ENCODE measurements around the gene MADCAM1.

GRCh38 chr19:478236-478903, 17.9 kb upstream of the MADCAM1 start:
- TF ChIP-seq, protein P1, sequence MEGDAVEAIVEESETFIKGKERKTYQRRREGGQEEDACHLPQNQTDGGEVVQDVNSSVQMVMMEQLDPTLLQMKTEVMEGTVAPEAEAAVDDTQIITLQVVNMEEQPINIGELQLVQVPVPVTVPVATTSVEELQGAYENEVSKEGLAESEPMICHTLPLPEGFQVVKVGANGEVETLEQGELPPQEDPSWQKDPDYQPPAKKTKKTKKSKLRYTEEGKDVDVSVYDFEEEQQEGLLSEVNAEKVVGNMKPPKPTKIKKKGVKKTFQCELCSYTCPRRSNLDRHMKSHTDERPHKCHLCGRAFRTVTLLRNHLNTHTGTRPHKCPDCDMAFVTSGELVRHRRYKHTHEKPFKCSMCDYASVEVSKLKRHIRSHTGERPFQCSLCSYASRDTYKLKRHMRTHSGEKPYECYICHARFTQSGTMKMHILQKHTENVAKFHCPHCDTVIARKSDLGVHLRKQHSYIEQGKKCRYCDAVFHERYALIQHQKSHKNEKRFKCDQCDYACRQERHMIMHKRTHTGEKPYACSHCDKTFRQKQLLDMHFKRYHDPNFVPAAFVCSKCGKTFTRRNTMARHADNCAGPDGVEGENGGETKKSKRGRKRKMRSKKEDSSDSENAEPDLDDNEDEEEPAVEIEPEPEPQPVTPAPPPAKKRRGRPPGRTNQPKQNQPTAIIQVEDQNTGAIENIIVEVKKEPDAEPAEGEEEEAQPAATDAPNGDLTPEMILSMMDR (IDR thresholded peaks at IDR 0.05) = no peak
- TF ChIP-seq EP300 (IDR thresholded peaks at IDR 0.05) = no peak
- TF ChIP-seq POLR2A (IDR thresholded peaks at IDR 0.05) = no peak

Data from tibial nerve (tissue), 4 donors.